Activated CD4-positive, alpha-beta T cell treated with anti-CD3 and anti-CD28 coated beads, Interleukin-2, Interleukin-6, amounts not matched to agents 100 ng/mL and 50 ng/mL, durations not matched to agents 16 hours and 8 hours (primary cell): Measurements from ENCODE around the gene RIMBP2.
"Not testable (repeated sequence)": the region's sequence is repeated elsewhere in the genome, so short reads cannot be mapped to it uniquely, and the experiment has no call there.

Experiments used
- DNase-seq: peaks from one replicate; pipeline ENCODE4 v3.0.0-alpha.2; 2020

RIMBP2 gene

GRCh38 chr12:130590685-130591084 is 125.4 kb downstream of the RIMBP2 start:
- DNase-seq: no peak

DNA sequence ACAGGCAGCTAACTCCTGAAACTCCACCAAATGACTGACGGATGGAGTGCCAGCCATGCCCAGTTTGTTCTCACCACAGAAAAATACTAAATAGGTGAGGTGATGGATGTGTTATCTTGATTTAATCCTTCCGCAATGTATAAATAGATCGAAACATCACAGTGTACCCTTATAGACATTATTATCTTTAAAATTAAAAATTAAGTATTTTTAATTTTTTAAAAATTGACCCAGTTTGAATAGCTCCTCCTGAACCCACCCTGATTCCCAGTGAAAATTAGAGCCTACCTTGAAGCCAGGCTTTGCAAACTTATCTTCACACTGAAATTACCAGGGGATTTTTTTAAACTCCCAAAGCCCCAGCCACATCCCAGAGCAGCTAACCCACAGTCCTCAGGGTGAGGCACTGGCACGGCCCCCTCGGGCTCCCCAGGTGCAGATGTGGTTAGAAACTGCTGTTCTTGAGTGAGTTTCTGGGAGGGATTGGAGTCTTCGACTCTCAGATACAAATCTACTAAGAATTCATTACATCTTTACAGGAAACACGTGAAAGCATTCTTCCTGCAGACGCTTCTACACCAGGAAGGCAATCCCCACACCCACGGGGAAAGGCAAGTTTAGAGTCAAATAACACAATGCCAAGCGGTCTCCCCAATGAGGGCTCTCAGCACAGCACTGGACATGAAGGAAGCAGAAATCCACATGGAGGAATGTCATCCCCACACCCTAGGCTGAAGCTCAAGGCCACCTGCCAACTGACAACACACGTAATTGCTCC is 126.4 kb downstream of the RIMBP2 start:
- no peak for DNase-seq

DNA sequence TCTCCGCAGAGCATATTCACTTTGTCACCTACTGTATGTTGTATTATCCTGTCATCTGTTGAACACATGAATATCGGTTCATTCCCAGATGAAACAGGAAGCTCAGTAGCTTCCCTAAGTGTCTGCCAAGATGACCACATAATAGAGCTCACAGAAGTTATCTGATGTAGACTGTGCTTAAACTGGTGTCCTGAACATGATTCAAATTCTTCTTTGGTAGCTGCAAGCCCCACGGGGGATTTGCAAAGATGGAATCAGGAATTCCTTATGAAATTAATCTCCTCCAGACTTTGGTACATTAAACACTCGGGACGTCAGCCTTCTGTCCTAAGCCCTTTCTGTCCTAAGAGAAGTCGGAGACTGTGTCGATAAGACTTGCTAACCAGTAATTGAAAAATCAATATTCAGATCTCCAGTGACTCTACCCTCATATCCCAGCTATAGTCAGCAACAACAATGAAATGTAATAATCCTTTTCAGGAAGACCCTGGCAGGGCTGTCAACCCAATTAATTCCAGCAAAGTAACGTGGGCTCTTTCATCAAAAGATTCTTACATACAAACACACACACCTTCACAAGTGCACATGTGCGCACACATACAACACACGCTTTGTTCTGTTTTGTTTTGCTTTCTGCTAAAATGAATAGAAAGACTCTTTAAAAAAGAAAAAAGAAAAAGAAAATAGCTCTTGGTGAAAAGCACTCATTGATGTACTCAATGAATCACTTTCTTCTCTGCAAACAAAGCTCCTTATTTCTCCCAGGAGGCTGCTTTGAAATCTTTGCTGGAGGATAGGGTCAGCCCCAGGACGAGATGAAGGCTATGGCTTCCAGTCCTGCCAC is 127.2 kb downstream of the RIMBP2 start:
- DNase-seq: no peak

GRCh38 chr12:130587966-130588365 is 128.1 kb downstream of the RIMBP2 start:
- no peak for DNase-seq

- DNase-seq: not testable (repeated sequence)
Observed at GRCh38 chr12:130584475-130584874, 131.6 kb downstream of the RIMBP2 start.

- no peak for DNase-seq
Observed at GRCh38 chr12:130583800-130584199, 132.3 kb downstream of the RIMBP2 start.

DNA sequence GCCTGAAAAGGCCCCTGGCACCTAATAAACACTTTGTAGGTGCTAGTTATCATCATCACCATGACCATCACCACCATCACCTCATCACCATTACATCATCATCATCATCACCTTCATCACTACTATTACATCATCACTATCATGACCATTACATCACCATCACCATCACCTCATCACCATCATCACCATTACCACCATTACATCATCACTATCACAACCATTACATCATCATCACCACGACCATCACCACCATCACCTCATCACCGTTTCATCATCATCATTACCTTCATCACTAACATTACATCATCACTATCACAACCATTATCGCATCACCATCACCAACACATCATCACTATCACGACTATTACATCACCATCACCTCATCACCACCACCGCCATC is 132.8 kb downstream of the RIMBP2 start:
- DNase-seq: no peak

DNA sequence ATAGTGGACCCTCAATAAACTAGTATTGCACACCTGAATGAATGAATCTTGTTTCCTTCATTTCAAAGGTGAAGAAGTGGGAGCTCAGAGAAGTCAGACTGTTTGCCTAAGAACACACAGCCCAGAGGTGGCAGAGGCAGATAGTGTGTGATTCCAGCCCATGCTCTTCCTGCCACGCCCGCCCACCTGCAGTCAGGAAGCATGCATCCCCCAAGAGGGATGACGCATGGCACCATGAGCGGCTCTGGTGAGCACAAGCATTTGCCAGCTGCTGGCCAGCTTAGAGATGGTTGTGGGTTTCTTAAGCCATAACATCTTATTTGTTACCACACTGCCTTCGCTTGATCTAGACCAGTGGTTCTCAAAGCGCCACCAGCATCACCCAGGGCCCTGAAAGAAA is 133.8 kb downstream of the RIMBP2 start:
- no peak for DNase-seq

DNA sequence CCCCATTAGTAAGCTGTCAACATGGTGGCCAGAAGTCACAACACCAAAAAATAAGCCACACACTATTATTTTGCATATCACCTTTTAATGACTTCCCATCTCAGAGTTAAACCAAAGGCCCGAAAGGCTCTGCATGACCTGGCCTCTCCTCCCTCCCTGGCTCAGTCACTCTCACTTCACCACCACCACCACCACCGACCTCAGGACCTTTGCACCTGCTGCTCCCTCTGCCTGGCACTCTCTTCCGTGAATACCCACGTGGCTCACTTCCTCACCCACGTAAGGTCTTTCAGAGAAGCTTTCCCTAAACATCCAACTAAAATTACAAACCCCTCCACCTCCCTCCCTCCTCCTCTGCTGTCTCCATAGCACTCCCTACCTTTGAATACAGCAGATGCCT is 134.3 kb downstream of the RIMBP2 start:
- DNase-seq: no peak

DNA sequence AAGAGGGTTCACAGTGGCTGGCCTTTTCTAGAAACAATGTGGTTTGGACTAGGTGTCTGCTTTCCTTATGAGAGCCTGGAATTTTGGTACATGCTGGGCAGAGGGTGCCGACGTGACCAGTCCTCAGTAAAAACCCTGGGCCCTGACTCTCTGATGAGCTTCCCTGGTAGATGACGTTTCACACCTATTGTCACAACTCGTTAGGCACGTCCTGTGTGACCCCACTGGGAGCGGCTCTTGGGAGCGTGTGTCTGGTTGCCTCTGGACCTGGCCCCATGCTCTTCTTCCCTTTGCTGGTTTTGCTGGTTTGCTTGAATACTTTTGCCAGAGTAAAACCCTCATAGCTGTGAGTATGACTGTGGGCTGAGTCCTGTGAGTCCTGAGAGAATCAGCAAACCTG is 136.9 kb downstream of the RIMBP2 start:
- DNase-seq: no peak

DNA sequence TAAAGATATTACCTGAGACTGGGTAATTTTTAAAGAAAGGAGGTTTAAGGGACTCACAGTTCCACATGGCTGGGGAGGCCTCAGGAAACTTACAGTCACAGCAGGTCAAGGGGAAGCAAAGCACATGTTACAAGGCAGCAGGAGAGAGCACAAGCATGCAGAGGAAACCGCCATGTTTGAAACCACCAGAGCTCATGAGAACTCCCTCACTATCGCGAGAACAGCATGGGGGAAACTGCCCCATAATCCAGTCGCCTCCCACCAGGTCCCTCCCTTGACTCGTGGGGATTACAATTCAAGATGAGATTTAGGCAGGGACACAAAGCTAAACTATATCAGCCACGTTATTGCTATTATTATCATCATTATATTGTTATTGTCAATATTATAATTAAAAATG is 138.7 kb downstream of the RIMBP2 start:
- DNase-seq: no peak

- DNase-seq: no peak
Observed at GRCh38 chr12:130576371-130576816, 139.7 kb downstream of the RIMBP2 start.

- no peak for DNase-seq
Observed at GRCh38 chr12:130574402-130574801, 141.7 kb downstream of the RIMBP2 start.

DNA sequence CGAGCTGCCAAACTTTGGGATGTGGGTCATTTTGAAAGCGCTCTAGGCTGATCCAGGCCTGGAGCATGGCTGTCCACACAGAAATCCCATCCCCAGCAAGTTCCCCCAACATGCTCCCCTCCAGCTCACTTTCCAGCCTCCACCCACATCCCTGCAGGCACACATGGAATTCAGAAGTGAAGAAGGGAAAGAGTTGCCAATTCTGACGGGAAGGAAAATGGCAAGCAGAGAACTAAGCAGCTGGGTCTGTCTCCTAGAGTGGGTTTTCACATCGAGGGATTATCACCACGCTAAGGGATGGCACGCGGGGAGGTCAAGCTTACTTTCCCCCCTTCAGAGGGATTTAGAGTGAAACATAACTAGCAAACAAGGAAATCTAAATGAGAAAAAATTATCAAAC is 142.3 kb downstream of the RIMBP2 start:
- DNase-seq: no peak

DNA sequence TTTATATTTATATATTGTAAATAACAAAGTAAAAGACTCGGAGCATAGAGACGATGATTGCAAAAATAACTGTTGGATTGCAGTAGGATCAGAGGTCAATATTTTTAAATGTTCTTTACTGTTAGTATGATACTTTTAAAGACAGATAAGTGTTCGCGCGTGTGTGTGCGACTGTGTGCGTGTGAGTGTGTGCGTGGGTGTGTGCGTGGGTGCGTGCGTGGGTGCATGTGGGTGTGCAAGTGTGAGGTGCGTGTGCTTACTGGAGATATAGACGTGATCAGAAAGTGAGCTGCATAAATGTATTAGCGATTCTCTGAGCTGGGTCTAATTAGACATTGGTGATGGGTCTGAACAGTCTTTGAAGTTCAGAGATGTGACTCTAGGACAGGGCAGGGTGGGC is 142.9 kb downstream of the RIMBP2 start:
- DNase-seq: no peak

- no peak for DNase-seq
Observed at GRCh38 chr12:130572553-130572952, 143.5 kb downstream of the RIMBP2 start.

DNA sequence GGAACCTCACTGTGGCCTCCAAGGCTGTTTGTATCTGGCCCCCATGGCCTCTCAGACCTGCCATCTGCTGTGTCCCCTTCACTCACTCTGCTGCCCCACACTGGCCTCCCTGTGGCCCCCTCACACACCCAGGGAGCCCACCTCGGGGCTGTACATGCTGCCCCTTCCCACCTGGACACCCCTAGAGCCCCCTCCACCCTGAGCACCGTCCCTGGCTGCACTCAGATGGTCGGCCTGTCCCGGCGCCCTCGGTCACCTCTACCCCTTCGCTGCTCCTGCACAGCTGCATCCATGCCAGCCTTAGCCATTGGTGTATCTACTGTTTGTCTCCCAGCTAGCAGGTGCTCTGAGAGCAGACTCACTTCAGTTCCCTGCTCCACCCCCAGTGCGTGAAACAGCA is 144.4 kb downstream of the RIMBP2 start:
- no peak for DNase-seq

- DNase-seq: no peak
Observed at GRCh38 chr12:130571089-130571488, 145.0 kb downstream of the RIMBP2 start.

- no peak for DNase-seq
Observed at GRCh38 chr12:130569521-130569920, 146.6 kb downstream of the RIMBP2 start.

- no peak for DNase-seq
Observed at GRCh38 chr12:130568501-130568900, 147.6 kb downstream of the RIMBP2 start.

GRCh38 chr12:130568041-130568440 is 148.1 kb downstream of the RIMBP2 start:
- DNase-seq: no peak

GRCh38 chr12:130566446-130567155 is 149.5 kb downstream of the RIMBP2 start:
- no peak for DNase-seq

DNA sequence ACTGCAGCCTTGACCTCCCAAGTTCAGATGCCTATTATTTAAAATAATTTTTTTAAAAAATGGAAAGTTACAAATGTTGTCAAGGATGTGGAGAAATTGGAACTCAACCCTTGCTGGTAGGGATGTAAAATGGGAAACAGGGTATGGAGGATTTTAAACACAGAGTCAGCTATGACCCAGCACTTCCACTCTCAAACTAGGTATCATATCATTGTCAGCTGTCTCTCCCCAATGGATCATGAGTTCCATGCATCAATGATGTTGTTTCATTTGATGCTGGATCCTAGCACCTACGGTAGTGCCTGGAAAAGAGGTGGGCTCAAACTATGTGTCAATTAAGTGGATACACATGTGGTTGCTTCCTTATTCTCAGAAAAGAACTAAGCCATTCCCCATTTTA is 150.9 kb downstream of the RIMBP2 start:
- no peak for DNase-seq

DNA sequence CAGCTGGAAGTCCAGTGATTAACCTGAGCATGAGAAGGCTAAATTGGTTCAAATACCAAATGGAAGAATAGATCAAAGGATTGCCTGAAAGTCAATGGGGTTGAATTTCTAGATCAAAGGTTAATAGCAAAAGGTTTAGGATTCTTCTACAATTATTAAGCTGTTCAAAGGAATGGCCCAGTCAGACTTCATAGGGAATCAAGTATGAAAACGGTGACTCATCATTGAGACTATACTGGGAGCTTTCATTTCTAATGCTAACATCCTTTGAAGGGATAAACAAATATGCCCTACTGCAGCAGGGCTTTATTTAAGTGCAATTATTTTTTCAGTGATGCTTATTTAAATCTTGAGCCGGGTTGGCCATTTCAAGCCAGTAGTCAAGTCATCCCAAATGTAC is 152.8 kb downstream of the RIMBP2 start:
- DNase-seq: no peak
